Sigmoid colon (tissue), 3 donors: Measurements from ENCODE around the gene TMEM89.

Experiments
- CTCF ChIP-seq, 4 experiments: fragments of 450-650 bp in 3 of 4; fragments of 200-600 bp in 1 of 4; IDR thresholded peaks; one replicate each; pipeline ENCODE4 v1.5.1; 2016 to 2019; ENCODE audit warnings: antibody characterized with exemption in 4 of 4, mild to moderate bottlenecking in 3 of 4, moderate library complexity in 2 of 4
- POLR2A ChIP-seq, 2 donors: fragments of 450-650 bp; IDR thresholded peaks; one replicate each; pipeline ENCODE4 v1.6.1; 2016; ENCODE audit warnings: antibody characterized with exemption in 2 of 2, mild to moderate bottlenecking in 2 of 2, moderate library complexity in 2 of 2

GRCh38 chr3:48633743-48634142 lies 12.2 kb upstream of the TMEM89 start:
- TF ChIP-seq CTCF (IDR thresholded peaks at IDR 0.05) (no peak), POLR2A (IDR thresholded peaks at IDR 0.05) (no peak)
